GM18508 (cell line): Measurements from ENCODE around the gene GOLGA8J.
"Not testable (repeated sequence)": the region's sequence is repeated elsewhere in the genome, so short reads cannot be mapped to it uniquely, and the experiment has no call there.

Experiments used
- ATAC-seq: cut with Tn5 transposase; IDR thresholded peaks from one replicate; pipeline ENCODE4 v1.9.1; 2021; ENCODE audit warnings: moderate number of reproducible peaks; ENCODE audit not compliant: insufficient read depth, unreplicated experiment

GOLGA8J gene

GRCh38 chr15:30068326-30068725 is 14.4 kb upstream of the GOLGA8J start:
- ATAC-seq, result no peak

DNA sequence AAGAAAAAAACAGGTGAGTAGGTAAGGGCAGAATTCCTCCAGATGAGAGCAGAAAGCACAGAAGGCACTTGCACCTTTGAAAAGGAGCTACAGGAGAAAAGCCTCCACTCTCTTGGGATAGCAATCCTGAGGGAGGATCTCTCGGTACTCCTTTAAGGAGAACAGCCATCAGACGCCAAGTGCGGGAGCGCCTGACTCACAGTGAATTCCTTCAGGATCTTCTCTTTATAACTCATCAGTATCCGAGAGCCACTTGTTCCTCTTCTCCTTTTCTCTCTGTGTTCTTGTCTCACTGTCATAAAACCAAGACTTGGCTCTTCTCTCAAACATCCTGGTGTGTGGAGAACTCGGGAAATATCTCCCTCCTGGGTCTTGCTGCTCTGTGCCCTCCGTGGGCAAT is 10.1 kb upstream of the GOLGA8J start:
- ATAC-seq, result no peak

GRCh38 chr15:30073915-30074314 is 8.8 kb upstream of the GOLGA8J start:
- ATAC-seq, result no peak

- ATAC-seq, result not testable (repeated sequence)
Measured at GRCh38 chr15:30080816-30081215, 1.9 kb upstream of the GOLGA8J start.

GRCh38 chr15:30097827-30098226 is 15.1 kb downstream of the GOLGA8J start:
- ATAC-seq, result not testable (repeated sequence)

DNA sequence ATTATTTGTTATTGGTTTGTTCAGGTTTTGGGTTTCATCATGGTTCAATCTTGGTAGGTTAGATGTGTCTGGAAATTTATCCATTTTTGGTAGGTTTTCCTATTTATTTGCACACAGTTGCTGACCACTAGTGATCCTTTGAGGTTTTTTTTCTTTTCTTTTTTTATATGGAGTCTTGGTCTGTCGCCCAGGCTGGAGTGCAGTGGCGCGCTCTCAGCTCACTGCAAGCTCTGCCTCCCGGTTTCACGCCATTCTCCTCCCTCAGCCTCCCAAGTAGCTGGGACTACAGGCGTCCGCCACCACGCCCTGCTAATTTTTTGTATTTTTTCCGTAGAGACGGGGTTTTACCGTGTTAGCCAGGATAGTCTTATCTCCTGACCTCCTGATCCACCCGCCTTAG is 20.1 kb downstream of the GOLGA8J start:
- not testable (repeated sequence) for ATAC-seq

- ATAC-seq, result not testable (repeated sequence)
Measured at GRCh38 chr15:30103941-30104507, 21.3 kb downstream of the GOLGA8J start.

DNA sequence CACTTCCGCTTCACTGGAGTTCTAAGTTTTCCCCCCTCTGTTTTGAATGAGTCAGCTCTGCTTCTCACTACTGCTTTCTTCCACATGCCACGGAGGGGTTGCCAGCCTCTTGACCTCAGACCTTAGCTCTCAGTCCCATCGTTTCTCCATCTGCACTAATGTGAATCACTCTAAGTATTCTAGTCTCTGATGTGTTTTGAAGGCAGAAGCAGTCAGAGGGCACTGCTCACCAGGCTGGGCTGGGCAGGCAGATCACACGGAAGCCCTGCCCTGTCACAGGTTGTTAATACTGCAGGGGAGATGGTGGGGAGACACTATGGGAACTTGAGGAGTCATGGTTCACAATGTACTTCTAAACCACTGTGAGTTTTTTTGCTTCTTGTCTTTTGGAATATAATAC is 27.8 kb downstream of the GOLGA8J start:
- ATAC-seq, result not testable (repeated sequence)

DNA sequence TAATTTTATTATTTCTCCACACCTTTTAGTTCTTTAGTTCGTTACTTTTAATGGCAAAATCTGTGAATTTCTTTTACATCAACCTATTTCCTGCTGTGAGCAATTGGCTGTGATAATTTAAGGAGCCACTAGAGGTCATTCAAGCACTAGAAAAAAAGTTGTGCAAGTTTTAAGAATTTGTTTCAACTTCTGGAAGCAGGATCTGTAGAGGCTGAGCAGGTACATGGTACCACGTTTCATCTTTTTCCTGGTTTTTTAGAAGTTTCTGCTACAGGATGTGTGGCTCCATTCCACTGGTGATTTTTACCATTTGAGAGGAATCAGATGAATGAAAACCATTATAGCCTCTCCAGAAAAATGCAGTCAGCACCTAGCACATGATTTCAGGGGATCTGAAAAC is 47.3 kb downstream of the GOLGA8J start:
- not testable (repeated sequence) for ATAC-seq

DNA sequence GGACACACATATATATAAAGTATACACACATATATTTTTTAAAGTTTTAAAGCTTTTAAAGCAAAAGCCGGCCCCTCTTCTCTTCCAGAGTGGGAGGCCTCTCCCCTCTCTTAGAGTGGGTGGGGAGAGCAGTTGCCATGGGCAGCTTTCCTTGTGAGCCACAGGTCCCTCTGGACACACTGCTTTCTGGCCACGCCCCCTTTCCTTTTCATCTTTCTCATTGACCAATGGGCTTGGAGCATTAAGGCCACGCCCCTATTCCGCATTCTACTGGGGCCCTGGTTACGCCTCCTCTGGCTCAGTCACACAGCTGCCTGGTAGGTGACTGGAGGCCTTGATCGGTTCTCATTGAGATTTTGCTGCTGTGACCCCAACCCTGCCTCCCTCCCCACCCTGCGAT is 52.0 kb downstream of the GOLGA8J start, which contains the start of gene GOLGA8T:
Gene GOLGA8T, plus strand, starts transcription at position 301 of the 400 bp plus-strand sequence. Its CDS starts 98 bp downstream, at position 399.
- not testable (repeated sequence) for ATAC-seq
